GM12872 (cell line): ENCODE measurements around the gene ZNF516.

Experiments used
- TF ChIP-seq, protein P1 (sequence below): IDR thresholded peaks from 3 replicates; pipeline ENCODE4 v1.5.1; 2011; ENCODE audit warnings: low read depth, mild to moderate bottlenecking, low read length, moderate library complexity; ENCODE audit not compliant: insufficient read depth

The ZNF516 gene

DNA sequence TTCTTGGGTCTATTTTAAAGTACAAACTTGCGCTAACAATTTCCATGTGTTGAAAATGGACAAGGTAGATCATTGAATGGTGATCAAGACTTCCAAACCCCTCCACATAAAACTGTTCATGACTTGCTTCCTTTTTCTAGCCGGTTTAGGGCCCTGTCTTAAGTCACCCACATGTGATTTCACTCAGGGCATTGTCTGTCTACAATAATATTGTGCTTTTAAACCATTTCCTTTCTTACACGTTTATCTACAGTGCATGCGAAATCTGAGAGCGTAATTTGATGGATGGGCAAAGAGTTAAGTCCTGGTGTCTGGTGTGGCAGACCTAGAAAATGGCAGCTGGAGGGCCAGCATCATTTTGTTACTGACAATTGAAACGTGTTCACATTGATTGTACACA, 2.0 kb upstream of the ZNF516 start:
- TF ChIP-seq, protein P1, sequence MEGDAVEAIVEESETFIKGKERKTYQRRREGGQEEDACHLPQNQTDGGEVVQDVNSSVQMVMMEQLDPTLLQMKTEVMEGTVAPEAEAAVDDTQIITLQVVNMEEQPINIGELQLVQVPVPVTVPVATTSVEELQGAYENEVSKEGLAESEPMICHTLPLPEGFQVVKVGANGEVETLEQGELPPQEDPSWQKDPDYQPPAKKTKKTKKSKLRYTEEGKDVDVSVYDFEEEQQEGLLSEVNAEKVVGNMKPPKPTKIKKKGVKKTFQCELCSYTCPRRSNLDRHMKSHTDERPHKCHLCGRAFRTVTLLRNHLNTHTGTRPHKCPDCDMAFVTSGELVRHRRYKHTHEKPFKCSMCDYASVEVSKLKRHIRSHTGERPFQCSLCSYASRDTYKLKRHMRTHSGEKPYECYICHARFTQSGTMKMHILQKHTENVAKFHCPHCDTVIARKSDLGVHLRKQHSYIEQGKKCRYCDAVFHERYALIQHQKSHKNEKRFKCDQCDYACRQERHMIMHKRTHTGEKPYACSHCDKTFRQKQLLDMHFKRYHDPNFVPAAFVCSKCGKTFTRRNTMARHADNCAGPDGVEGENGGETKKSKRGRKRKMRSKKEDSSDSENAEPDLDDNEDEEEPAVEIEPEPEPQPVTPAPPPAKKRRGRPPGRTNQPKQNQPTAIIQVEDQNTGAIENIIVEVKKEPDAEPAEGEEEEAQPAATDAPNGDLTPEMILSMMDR, result no peak

DNA sequence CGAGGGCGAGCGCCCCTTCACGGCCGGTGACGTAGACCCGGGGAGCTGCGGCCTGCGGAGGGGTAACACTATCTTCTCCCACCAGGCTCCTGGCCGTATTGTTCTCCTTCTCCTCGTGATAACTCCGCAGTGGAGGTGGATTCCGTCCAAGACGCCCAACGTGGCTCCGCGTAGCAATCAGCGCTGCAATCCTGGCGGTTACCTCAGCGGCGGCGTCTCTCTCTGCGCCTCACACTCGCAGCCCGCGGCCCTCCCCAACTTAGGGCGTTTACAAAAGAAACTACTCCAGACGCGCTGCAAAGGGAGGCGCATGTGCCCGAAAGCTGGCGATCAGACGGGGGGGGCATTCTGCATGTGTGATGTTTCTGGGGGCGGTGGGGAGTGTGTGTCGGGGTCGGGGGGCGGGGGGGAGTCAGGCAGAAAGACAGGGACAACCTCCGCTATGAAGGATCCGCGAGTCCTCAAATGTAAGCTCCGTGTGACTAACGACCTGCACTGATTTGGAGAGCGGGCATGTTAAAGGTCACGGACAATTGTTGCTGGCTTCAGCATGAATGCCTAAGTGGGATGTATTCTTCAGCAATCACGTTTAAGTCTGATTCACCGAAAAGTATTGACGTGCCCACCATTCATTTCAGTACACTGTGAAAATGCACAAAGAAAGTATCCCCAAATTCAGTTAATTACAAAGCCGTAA, 1.3 kb upstream of the ZNF516 start:
- TF ChIP-seq, protein P1, result no peak

DNA sequence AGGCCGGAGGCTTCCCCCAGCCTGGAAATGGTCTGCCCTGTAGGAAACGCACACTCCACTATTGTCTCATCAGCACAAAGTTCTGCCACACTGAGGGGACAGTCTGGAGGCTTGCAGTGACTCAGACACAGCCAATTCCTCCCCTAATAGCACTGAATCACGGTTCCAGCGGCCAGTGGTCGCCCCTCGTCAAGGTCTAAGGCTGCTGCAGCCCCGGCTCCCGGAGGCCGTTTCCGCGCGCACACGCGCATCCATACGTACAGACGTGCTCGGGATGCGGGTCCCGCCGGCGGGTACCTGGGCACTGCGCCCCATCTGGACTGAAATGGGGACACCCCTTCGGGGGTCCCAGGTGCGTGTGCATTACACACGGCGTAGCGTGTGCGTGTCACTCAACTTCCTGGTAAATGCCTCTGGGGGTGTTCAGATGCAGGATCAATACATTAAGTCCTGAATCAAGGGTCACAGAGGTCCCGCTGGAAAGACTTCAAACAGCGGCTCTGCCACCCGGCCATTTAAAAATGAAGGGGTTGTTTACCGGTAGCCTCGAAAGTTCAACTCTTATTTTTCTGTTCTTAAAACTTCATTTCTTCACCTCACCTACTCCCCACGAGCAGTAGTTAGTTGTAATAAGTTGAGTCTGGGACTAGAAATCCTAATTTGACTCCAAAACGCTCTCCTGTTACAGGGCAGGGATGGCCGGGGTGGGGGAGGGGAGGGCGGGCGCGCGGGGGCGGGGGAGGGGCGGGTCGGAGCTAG, 572 bp upstream of the ZNF516 start:
- TF ChIP-seq, protein P1, result no peak

DNA sequence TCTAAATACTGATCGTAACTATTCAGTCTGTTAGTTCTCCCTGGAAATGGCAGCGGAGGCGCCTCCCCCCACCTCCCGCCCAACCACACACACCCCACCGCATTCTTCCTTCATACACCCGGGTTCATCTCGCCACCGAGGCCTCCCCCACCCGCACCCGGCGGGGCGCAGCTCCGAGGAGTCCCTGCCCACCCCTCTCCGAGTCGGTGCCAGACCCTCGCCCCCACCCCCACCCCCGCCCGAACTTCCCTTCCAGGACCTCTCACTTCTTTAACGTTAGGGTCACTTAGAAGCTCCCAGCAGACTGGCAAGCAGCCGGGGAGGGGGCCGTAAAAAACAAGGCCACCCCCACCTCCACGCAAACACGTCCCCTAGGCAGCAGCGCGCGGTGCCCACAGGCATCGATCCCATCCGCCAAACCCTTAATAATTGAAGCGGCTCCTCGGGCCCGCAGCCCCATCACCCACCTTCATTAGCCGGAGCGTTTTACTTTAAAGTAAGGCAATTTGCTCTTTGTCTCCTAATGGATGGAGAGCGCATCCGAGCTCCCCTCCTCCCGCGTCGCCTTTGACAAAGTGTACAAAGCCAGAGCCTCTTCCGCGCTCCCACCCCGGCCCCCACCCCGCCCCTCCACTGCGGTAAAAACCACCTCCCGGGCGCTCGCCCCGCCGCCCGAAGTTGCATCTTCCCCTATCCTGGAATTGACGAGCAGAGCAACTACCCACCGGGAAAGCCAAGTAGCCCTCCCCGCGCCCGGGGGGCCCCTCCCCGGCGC, 624 bp downstream of the ZNF516 start:
- TF ChIP-seq, protein P1, result no peak

DNA sequence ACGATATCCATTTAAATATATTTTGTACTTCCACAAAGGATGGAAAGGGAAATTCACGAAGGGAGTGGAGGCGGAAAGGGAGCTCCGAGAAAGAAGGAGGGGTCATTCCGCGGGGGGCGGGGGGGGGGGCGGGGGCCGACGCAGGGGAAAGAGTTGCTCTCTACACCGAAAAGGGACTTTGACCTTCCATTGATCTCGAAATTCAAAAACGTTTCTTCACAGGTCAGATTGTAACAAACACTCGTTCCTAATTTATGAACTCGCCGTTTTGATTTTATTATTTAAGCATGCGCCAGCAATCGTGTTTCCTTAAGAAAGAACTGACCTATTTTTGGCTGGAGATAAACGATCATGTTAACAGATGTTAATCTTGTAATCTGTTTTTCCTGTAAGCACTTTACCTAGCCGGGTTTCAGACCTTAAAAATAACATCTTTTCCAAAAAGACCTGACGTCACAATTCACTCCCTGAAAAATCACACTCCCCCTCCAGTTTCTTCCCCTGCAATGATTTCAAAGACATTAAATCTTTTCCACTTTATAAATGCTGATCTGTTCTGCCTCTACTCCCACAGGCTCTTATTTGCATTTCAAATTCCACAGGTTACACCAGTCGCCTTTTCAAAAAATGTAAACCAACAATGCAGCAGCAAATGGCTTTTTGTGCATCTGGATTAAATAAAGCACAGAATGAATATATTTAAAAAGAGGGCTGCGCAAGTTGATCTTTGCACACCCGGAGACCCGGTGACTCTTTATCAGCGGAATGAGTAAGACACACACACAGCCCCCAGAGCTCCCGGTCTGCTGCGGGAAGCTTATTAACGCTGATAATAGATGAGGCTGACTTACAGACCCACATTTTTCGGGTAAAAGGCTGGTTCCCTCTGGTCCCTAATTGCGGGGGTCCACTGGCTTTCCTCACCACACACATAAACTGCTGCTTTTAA, 1.6 kb downstream of the ZNF516 start:
- TF ChIP-seq, protein P1, result no peak

DNA sequence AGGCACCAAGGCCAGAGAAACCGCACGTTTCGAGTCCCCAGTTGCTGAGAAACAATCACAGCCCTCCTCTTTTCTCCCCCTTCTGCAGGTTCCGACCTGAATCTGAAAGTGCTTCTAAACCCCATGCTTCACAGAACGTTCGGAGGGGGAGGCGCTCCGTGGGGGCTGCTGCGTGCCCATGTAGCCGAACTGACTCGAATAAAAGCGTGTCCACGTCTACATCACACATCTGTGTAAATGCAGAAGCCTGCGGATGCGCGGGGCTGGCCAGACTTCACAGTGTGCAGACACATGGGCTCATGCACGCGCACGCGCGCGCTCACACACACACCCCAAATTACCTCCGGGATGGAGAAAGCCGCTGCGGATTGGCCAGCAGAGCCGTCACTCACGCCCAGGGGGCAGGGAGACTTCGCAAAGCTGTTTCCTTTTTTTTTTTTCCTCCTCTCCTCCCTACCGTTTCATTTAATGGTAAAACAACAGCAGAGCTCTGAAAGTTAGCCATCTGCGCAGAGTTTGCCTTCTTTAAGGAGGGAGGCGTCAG, 2.3 kb downstream of the ZNF516 start:
- TF ChIP-seq, protein P1, result no peak
